H9 (cell line): Measurements from ENCODE around the gene SH3BP5. TPM values are rescaled to one million over a fixed set of nuclear protein-coding genes. Genes with fewer than 3 reads are reported as not detected.

Experiments
- DNase-seq: peaks from one replicate; pipeline ENCODE4 v3.0.0-alpha.2; 2017
- H2AFZ ChIP-seq: one replicate; pipeline ENCODE4 v1.6.1; 2013; ENCODE audit warnings: mild to moderate bottlenecking, low read length, control low read depth, moderate library complexity
- H2AK5ac ChIP-seq: 2 replicates; pipeline ENCODE4 v1.6.1; 2013; ENCODE audit warnings: low read length, control low read depth, mixed read lengths; ENCODE audit not compliant: insufficient read length
- H2BK120ac ChIP-seq: one replicate; pipeline ENCODE4 v1.6.1; 2013; ENCODE audit warnings: low read depth, mild to moderate bottlenecking, low read length, control low read depth, inconsistent platforms; ENCODE audit not compliant: poor library complexity, severe bottlenecking
- H2BK12ac ChIP-seq: 2 replicates; pipeline ENCODE4 v1.6.1; 2013; ENCODE audit warnings: low read length, control low read depth, mixed read lengths, low read depth; ENCODE audit not compliant: insufficient read length
- H2BK15ac ChIP-seq: 2 replicates; pipeline ENCODE4 v1.6.1; 2013; ENCODE audit warnings: low read depth, low read length, control low read depth
- H2BK20ac ChIP-seq: one replicate; pipeline ENCODE4 v1.6.1; 2013; ENCODE audit warnings: low read depth, mild to moderate bottlenecking, low read length, control low read depth, inconsistent platforms; ENCODE audit not compliant: poor library complexity, severe bottlenecking
- H2BK5ac ChIP-seq: 2 replicates; pipeline ENCODE4 v1.6.1; 2013; ENCODE audit warnings: low read length, control low read depth, mixed read lengths; ENCODE audit not compliant: insufficient read length
- H3K14ac ChIP-seq: 2 replicates; pipeline ENCODE4 v1.6.1; 2013; ENCODE audit warnings: low read length, control low read depth; ENCODE audit not compliant: insufficient read depth
- H3K18ac ChIP-seq: 2 replicates; pipeline ENCODE4 v1.6.1; 2013; ENCODE audit warnings: low read depth, mild to moderate bottlenecking, mixed read lengths, low read length, control low read depth; ENCODE audit not compliant: insufficient read length
- H3K23ac ChIP-seq: 2 replicates; pipeline ENCODE4 v1.6.1; 2013; ENCODE audit warnings: low read length, control low read depth, mixed read lengths, low read depth; ENCODE audit not compliant: insufficient read length
- H3K23me2 ChIP-seq: 2 replicates; pipeline ENCODE4 v1.6.1; 2013; ENCODE audit warnings: low read depth, mild to moderate bottlenecking, mixed read lengths, low read length, control low read depth; ENCODE audit not compliant: insufficient read length, poor library complexity, severe bottlenecking
- H3K27ac ChIP-seq: 2 replicates; pipeline ENCODE4 v1.5.1; 2013; ENCODE audit warnings: low read length, control low read depth, mixed read lengths, low read depth; ENCODE audit not compliant: insufficient read length
- H3K27me3 ChIP-seq: 2 replicates; pipeline ENCODE4 v1.6.1; 2013; ENCODE audit warnings: low read length, control low read depth, inconsistent platforms; ENCODE audit not compliant: insufficient read depth
- H3K4ac ChIP-seq: 2 replicates; pipeline ENCODE4 v1.6.1; 2013; ENCODE audit warnings: low read depth, mild to moderate bottlenecking, control low read depth, inconsistent platforms, low read length, moderate library complexity
- H3K4me1 ChIP-seq: 2 replicates; pipeline ENCODE4 v1.6.1; 2013; ENCODE audit warnings: low read length, control low read depth, inconsistent platforms; ENCODE audit not compliant: insufficient read depth
- H3K4me2 ChIP-seq: 2 replicates; pipeline ENCODE4 v1.6.1; 2013; ENCODE audit warnings: low read length, control low read depth, mixed read lengths; ENCODE audit not compliant: insufficient read length, insufficient read depth
- H3K56ac ChIP-seq: 2 replicates; pipeline ENCODE4 v1.6.1; 2013; ENCODE audit warnings: low read depth, mild to moderate bottlenecking, mixed read lengths, low read length, control low read depth; ENCODE audit not compliant: insufficient read length
- H3K79me1 ChIP-seq: 2 replicates; pipeline ENCODE4 v1.6.1; 2013; ENCODE audit warnings: low read depth, mild to moderate bottlenecking, moderate library complexity, low read length, control low read depth, inconsistent platforms; ENCODE audit not compliant: insufficient read depth, poor library complexity, severe bottlenecking
- H3K79me2 ChIP-seq: 2 replicates; pipeline ENCODE4 v1.6.1; 2013; ENCODE audit warnings: low read length, control low read depth, inconsistent platforms; ENCODE audit not compliant: insufficient read depth
- H3K9ac ChIP-seq: 2 replicates; pipeline ENCODE4 v1.6.1; 2013; ENCODE audit warnings: low read length, control low read depth, mixed read lengths; ENCODE audit not compliant: insufficient read length; ENCODE audit errors: extremely low read depth
- H3K9me3 ChIP-seq: one replicate; pipeline ENCODE4 v1.6.1; 2013; ENCODE audit warnings: low read depth, low read length, inconsistent platforms; ENCODE audit not compliant: control insufficient read depth
- H3T11ph ChIP-seq: one replicate; pipeline ENCODE4 v1.6.1; 2013; ENCODE audit warnings: mild to moderate bottlenecking, low read length, control low read depth, inconsistent platforms
- H4K20me1 ChIP-seq: one replicate; pipeline ENCODE4 v1.6.1; 2013; ENCODE audit not compliant: control insufficient read depth, insufficient read length, insufficient read depth
- H4K5ac ChIP-seq: 2 replicates; pipeline ENCODE4 v1.6.1; 2013; ENCODE audit warnings: low read depth, mild to moderate bottlenecking, mixed read lengths, low read length, control low read depth; ENCODE audit not compliant: insufficient read length
- H4K8ac ChIP-seq: replicated peaks from 2 replicates; pipeline ENCODE4 v1.6.1; 2013; ENCODE audit warnings: low read length, control low read depth, mixed read lengths, low read depth; ENCODE audit not compliant: insufficient read length
- H4K91ac ChIP-seq: 2 replicates; pipeline ENCODE4 v1.6.1; 2013; ENCODE audit warnings: low read depth, mild to moderate bottlenecking, moderate library complexity, mixed read lengths, low read length, control low read depth; ENCODE audit not compliant: insufficient read length
- H3K27ac Mint-ChIP-seq, 3 experiments: 2 replicates in 2 of 3; 3 replicates in 1 of 3; pipeline ENCODE4 v1.8.0; 2020 to 2021; ENCODE audit warnings: mixed read lengths in 3 of 3, mild to moderate bottlenecking in 1 of 3, moderate library complexity in 1 of 3
- H3K27me3 Mint-ChIP-seq: 2 replicates; pipeline ENCODE4 v1.8.0; 2021; ENCODE audit warnings: low read depth, mild to moderate bottlenecking, moderate library complexity, mixed read lengths
- H3K36me3 Mint-ChIP-seq, 3 experiments: 2 replicates in 2 of 3; 3 replicates in 1 of 3; pipeline ENCODE4 v1.8.0; 2020 to 2021; ENCODE audit warnings: low read depth in 3 of 3, mixed read lengths in 3 of 3; ENCODE audit not compliant: insufficient read depth in 1 of 3
- H3K4me1 Mint-ChIP-seq, 2 experiments: 2 replicates each; pipeline ENCODE4 v1.8.0; 2020; ENCODE audit warnings: mixed read lengths in 2 of 2
- H3K4me3 Mint-ChIP-seq, 2 experiments: 2 replicates in 1 of 2; 3 replicates in 1 of 2; pipeline ENCODE4 v1.8.0; 2020 to 2021; ENCODE audit warnings: mild to moderate bottlenecking in 2 of 2, mixed read lengths in 2 of 2, moderate library complexity in 1 of 2
- H3K9me3 Mint-ChIP-seq, 2 experiments: 2 replicates in 1 of 2; 3 replicates in 1 of 2; pipeline ENCODE4 v1.8.0; 2020; ENCODE audit warnings: mild to moderate bottlenecking in 2 of 2, mixed read lengths in 2 of 2, moderate library complexity in 1 of 2
- CTCF ChIP-seq: fragments of 200-600 bp; sonication (generic); conservative IDR thresholded peaks from 3 replicates; pipeline ENCODE4 v1.8.0; 2021; ENCODE audit warnings: antibody characterized with exemption, mild to moderate bottlenecking
- WGBS: extraction: QIAGEN DNeasy Blood & Tissue Kit; methylation state at CpG from one replicate; pipeline ENCODE4 v1.1.7; 2013; ENCODE audit warnings: missing lambda C conversion rate, low lambda C conversion rate, mixed read lengths; ENCODE audit not compliant: insufficient read length; ENCODE audit errors: extremely low coverage; 5-methylcytosine and 5-hydroxymethylcytosine counted together
- total RNA-seq: library from RNA; stranded (reverse); gene quantifications from 2 replicates; pipeline ENCODE4 v1.2.1, GENCODE V29; 2021

The SH3BP5 gene
- total RNA-seq, 1 experiment from 2014 or later: 6.8 TPM

GRCh38 chr3:15297608-15298350 lies 34.6 kb downstream of the SH3BP5 start:
- H3K4me3 Mint-ChIP-seq: no peak overlapping the region
- H3K14ac ChIP-seq: no peak overlapping the region
- no peaks in the 10 kb centered on the region for H3K27me3 Mint-ChIP-seq

More at GRCh38 chr3:15297608-15298350, 34.6 kb downstream of the SH3BP5 start:
- DNase-seq: no peak
- Histone ChIP-seq H3K18ac (no peak overlapping the region), H3K79me2 (no peaks in the 10 kb centered on the region), H3K4ac (no peak overlapping the region), H2BK20ac (no peak overlapping the region), H3K27ac (no peak overlapping the region), H3K79me1 (no peaks in the 10 kb centered on the region), H2BK15ac (no peak overlapping the region), H4K91ac (no peak overlapping the region), H3K27me3 (no peaks in the 10 kb centered on the region), H3K56ac (no peak overlapping the region), H4K8ac (no peak overlapping the region), H3K9ac (no peak overlapping the region), H4K20me1 (no peaks in the 10 kb centered on the region), H3K23ac (no peak overlapping the region), H3T11ph (no peak overlapping the region), H3K4me2 (no peak overlapping the region), H2BK12ac (no peak overlapping the region), H3K23me2 (no peaks in the 10 kb centered on the region), H4K5ac (no peak overlapping the region), H2BK5ac (no peak overlapping the region), H3K9me3 (no peaks in the 10 kb centered on the region), H2BK120ac (no peak overlapping the region), H2AFZ (no peak overlapping the region), H3K4me1 (no peaks in the 10 kb centered on the region), H2AK5ac (no peak overlapping the region)
- no peak overlapping the region for H3K27ac Mint-ChIP-seq
- no CpG with 5 or more reads among the region's 4 CpGs for WGBS
- H3K9me3 Mint-ChIP-seq: no peaks in the 10 kb centered on the region
- peaks cover 0 to 6% of the 10 kb centered on the region in 2 experiments; a peak in 2 of 4 replicates for H3K4me1 Mint-ChIP-seq
- H3K36me3 Mint-ChIP-seq: peaks cover 0 to 2% (median 0%) of the 10 kb centered on the region in 3 experiments; a peak in 1 of 7 replicates
- TF ChIP-seq CTCF: no peak
